Loucy (cell line): ENCODE measurements around the gene PLCL2.

Experiments
- H2AFZ ChIP-seq: fragments of 200-600 bp; sonication (generic); 2 replicates; pipeline ENCODE4 v1.6.0; 2016; ENCODE audit warnings: antibody characterized with exemption, mild to moderate bottlenecking, low read length, moderate library complexity
- H3F3A ChIP-seq: fragments of 200-600 bp; 2 replicates; pipeline ENCODE4 v1.6.0; 2016; ENCODE audit warnings: antibody characterized with exemption, low read depth, mild to moderate bottlenecking
- H3K27me3 ChIP-seq: fragments of 200-600 bp; sonication (generic); 2 replicates; pipeline ENCODE4 v1.6.1; 2014; ENCODE audit warnings: low read length, mild to moderate bottlenecking; ENCODE audit not compliant: insufficient read depth, poor library complexity, severe bottlenecking
- H3K36me3 ChIP-seq: fragments of 200-600 bp; sonication (generic); 2 replicates; pipeline ENCODE4 v1.6.1; 2016; ENCODE audit warnings: low read length; ENCODE audit not compliant: insufficient read depth
- H3K4me1 ChIP-seq: fragments of 200-600 bp; sonication (generic); 2 replicates; pipeline ENCODE4 v1.5.1; 2014; ENCODE audit warnings: low read length, mild to moderate bottlenecking; ENCODE audit not compliant: insufficient read depth, poor library complexity, severe bottlenecking
- H3K4me2 ChIP-seq: fragments of 200-600 bp; sonication (generic); 2 replicates; pipeline ENCODE4 v1.6.0; 2014; ENCODE audit warnings: antibody characterized with exemption, low read length, low read depth, mild to moderate bottlenecking; ENCODE audit not compliant: poor library complexity, severe bottlenecking
- H3K4me3 ChIP-seq: fragments of 200-600 bp; sonication (generic); 2 replicates; pipeline ENCODE4 v1.5.1; 2014; ENCODE audit warnings: low read length, mild to moderate bottlenecking, mixed read lengths; ENCODE audit not compliant: poor library complexity, severe bottlenecking
- H3K79me2 ChIP-seq: fragments of 200-600 bp; sonication (generic); 2 replicates; pipeline ENCODE4 v1.6.1; 2014; ENCODE audit warnings: low read length; ENCODE audit not compliant: insufficient read depth
- H3K9ac ChIP-seq: fragments of 200-600 bp; sonication (generic); 2 replicates; pipeline ENCODE4 v1.6.0; 2014; ENCODE audit warnings: mild to moderate bottlenecking, low read depth, low read length, moderate library complexity; ENCODE audit not compliant: poor library complexity, severe bottlenecking
- H3K9me2 ChIP-seq: fragments of 200-600 bp; sonication (generic); replicated peaks from 2 replicates; pipeline ENCODE4 v1.6.1; 2016; ENCODE audit warnings: low read depth, low read length, mixed read lengths
- H3K9me3 ChIP-seq: fragments of 200-600 bp; sonication (generic); 2 replicates; pipeline ENCODE4 v1.6.1; 2014; ENCODE audit warnings: mild to moderate bottlenecking, antibody characterized with exemption, low read length, low read depth; ENCODE audit not compliant: insufficient read depth
- H4K20me1 ChIP-seq: fragments of 200-600 bp; sonication (generic); 2 replicates; pipeline ENCODE4 v1.6.0; 2014; ENCODE audit warnings: antibody characterized with exemption, low read length, mild to moderate bottlenecking; ENCODE audit not compliant: insufficient read depth, poor library complexity, severe bottlenecking
- CTCF ChIP-seq: fragments of 200-600 bp; sonication (generic); conservative IDR thresholded peaks from 2 replicates; pipeline ENCODE4 v1.5.1; 2014; ENCODE audit warnings: mild to moderate bottlenecking, antibody characterized with exemption, low read length
- EZH2phosphoT487 ChIP-seq: fragments of 200-600 bp; IDR thresholded peaks from 2 replicates; pipeline ENCODE4 v1.6.1; 2018; ENCODE audit warnings: antibody characterized with exemption, mild to moderate bottlenecking, moderate library complexity, borderline replicate concordance

The PLCL2 gene

DNA sequence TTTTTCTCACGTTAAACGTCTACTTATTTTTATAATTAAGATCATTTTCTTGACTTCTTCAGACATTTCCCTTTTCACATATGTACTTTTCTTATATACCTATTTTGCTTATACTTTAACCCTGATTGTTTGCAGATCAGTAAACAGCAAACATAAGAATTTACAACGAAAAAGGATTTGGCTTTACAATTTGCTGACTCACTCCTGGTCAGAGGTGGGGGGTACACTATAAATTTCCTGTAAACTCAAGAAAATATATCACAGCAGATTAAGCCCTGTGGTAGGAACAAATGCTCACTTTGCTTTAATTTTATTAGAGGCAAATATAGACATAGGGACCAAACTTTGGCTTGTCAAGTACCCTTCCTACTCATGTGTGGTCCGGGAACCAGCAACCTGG is 185.0 kb downstream of the PLCL2 start:
- no peaks in the 10 kb centered on the region for H3K9me2 ChIP-seq
- H4K20me1 ChIP-seq = no peaks in the 10 kb centered on the region
- no peak overlapping the region for H3K4me2 ChIP-seq
- H3K4me3 ChIP-seq = no peak overlapping the region
- peaks cover 4% of the 10 kb centered on the region for H3K36me3 ChIP-seq
- H3F3A ChIP-seq = no peaks in the 10 kb centered on the region
- peaks cover 9% of the 10 kb centered on the region for H3K4me1 ChIP-seq
- H3K9ac ChIP-seq = no peak overlapping the region
- H3K9me3 ChIP-seq = no peaks in the 10 kb centered on the region
- TF ChIP-seq CTCF (no peak), EZH2phosphoT487 (no peak)
- no peak overlapping the region for H2AFZ ChIP-seq
- H3K79me2 ChIP-seq = no peaks in the 10 kb centered on the region
- H3K27me3 ChIP-seq = no peaks in the 10 kb centered on the region

DNA sequence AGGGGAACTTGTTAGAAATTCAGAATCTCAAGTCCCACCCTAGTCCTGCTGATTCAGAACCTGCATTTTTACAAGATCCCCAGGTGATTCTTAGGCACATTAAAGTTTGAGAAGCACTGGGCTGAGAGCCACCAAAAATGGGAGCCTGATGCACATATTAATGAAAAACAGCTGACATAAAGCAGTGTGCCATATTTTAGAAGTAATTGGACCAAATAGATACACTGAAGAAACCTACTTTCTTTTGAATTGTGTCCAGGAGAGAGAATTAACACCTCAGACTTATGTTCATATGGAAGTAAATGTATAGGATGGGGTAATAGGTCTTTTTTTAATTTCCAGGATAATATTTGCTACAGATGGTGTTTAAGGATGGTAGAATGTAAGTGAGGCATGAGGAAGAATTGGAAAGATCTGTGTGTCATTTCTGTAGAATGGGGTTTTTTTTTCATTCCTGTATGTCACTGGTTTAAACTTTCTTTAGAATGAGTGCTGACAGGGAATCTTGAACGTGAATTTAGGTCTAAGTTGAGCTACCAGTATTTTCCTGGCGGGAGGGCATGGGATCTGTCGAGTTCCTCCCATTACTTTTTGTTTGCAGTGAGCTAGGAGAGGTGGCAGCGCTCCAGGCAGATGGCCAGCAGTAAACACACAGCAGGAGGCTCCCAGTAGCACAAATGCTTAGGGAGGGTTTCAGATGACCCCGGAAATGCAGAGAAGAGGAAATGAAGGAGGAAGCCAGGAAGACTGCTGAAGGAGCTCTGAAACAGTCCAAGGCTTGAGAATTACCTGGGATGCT is 185.6 kb downstream of the PLCL2 start:
- Histone ChIP-seq H3K4me3 (no peak overlapping the region), H3F3A (no peaks in the 10 kb centered on the region), H3K9me2 (no peaks in the 10 kb centered on the region), H3K27me3 (no peaks in the 10 kb centered on the region), H3K79me2 (no peaks in the 10 kb centered on the region), H4K20me1 (no peaks in the 10 kb centered on the region), H3K36me3 (peaks cover 4% of the 10 kb centered on the region), H3K4me2 (no peak overlapping the region), H3K9ac (no peak overlapping the region), H3K9me3 (no peaks in the 10 kb centered on the region), H2AFZ (no peak overlapping the region), H3K4me1 (peaks cover 13% of the 10 kb centered on the region)
- no peak for TF ChIP-seq CTCF
- no peak for TF ChIP-seq EZH2phosphoT487

DNA sequence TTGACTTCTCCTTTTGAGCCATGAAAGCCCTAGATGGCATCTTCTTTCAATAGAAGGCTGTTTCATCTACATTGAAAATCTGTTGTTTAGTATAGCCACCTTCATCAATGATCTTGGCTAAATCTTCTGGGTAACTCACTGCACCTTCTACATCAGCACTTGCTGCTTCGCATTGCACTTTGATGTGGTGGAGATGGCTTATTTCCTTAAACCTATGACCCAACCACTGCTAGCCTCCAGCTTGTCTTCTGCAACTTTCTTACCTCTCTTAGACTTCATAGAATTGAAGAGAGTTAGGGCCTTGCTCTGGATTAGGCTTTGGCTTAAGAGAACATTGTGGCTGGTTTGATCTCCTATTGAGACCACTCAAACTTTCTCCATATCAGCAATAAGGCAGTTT is 189.8 kb downstream of the PLCL2 start:
- Histone ChIP-seq H3K4me1 (peaks cover 15% of the 10 kb centered on the region), H2AFZ (no peak overlapping the region), H4K20me1 (no peaks in the 10 kb centered on the region)

More for the DNA sequence above, 189.8 kb downstream of the PLCL2 start:
- H3K79me2 ChIP-seq = no peaks in the 10 kb centered on the region
- no peaks in the 10 kb centered on the region for H3K36me3 ChIP-seq
- H3K9me3 ChIP-seq = no peaks in the 10 kb centered on the region
- H3K4me2 ChIP-seq = no peak overlapping the region
- no peaks in the 10 kb centered on the region for H3K27me3 ChIP-seq
- no peaks in the 10 kb centered on the region for H3F3A ChIP-seq
- H3K4me3 ChIP-seq = no peak overlapping the region
- H3K9me2 ChIP-seq = no peaks in the 10 kb centered on the region
- TF ChIP-seq CTCF (no peak), EZH2phosphoT487 (no peak)
- H3K9ac ChIP-seq = no peak overlapping the region
